Esophagus squamous epithelium (tissue), 4 donors: ENCODE results near the gene ARFGAP1.

Experiments used
- POLR2A ChIP-seq, 4 donors: fragments of 450-650 bp; IDR thresholded peaks; one replicate each; pipeline ENCODE4 v1.6.1; 2017; ENCODE audit warnings: antibody characterized with exemption in 4 of 4, mild to moderate bottlenecking in 4 of 4, moderate library complexity in 3 of 4
- TF ChIP-seq, protein P1 (sequence below), 6 experiments: fragments of 450-650 bp in 4 of 6; fragments of 200-600 bp in 2 of 6; sonication (generic) in 2 of 6; IDR thresholded peaks; one replicate each; pipeline ENCODE4 v1.5.1; 2016 to 2019; ENCODE audit warnings: antibody characterized with exemption in 6 of 6, mild to moderate bottlenecking in 4 of 6, moderate library complexity in 4 of 6

GRCh38 chr20:63233061-63233344 is 39.6 kb upstream of the ARFGAP1 start:
- no peak for TF ChIP-seq POLR2A (IDR thresholded peaks at IDR 0.05)
- TF ChIP-seq, protein P1, sequence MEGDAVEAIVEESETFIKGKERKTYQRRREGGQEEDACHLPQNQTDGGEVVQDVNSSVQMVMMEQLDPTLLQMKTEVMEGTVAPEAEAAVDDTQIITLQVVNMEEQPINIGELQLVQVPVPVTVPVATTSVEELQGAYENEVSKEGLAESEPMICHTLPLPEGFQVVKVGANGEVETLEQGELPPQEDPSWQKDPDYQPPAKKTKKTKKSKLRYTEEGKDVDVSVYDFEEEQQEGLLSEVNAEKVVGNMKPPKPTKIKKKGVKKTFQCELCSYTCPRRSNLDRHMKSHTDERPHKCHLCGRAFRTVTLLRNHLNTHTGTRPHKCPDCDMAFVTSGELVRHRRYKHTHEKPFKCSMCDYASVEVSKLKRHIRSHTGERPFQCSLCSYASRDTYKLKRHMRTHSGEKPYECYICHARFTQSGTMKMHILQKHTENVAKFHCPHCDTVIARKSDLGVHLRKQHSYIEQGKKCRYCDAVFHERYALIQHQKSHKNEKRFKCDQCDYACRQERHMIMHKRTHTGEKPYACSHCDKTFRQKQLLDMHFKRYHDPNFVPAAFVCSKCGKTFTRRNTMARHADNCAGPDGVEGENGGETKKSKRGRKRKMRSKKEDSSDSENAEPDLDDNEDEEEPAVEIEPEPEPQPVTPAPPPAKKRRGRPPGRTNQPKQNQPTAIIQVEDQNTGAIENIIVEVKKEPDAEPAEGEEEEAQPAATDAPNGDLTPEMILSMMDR (IDR thresholded peaks at IDR 0.05), result no peak
